PFSK-1 (cell line): ENCODE measurements around the gene TTC27.

Source experiments
- FOXP2 ChIP-seq: optimal IDR thresholded peaks from 2 replicates; pipeline ENCODE3; 2011; ENCODE audit warnings: borderline replicate concordance, control low read depth, inconsistent platforms; ENCODE audit not compliant: insufficient read depth; ENCODE audit errors: extremely low read length, extremely low read depth
- POLR2AphosphoS5 ChIP-seq: IDR thresholded peaks from 2 replicates; pipeline ENCODE4 v1.6.1; 2012; ENCODE audit warnings: low read depth, mild to moderate bottlenecking, control low read depth, low read length, moderate library complexity
- SIN3A ChIP-seq: IDR thresholded peaks from 2 replicates; pipeline ENCODE4 v1.6.1; 2012; ENCODE audit warnings: mild to moderate bottlenecking, low read length, moderate library complexity, borderline replicate concordance; ENCODE audit not compliant: insufficient read depth
- TAF1 ChIP-seq: IDR thresholded peaks from 2 replicates; pipeline ENCODE4 v1.6.1; 2012; ENCODE audit warnings: low read length, control low read depth, borderline replicate concordance; ENCODE audit not compliant: insufficient read depth
- TF ChIP-seq, protein P1 (sequence below), 2 experiments: IDR thresholded peaks; 2 replicates each; pipeline versions ENCODE4 v1.6.1 to v1.8.0; 2011 to 2012; ENCODE audit warnings: low read depth in 2 of 2, low read length in 2 of 2, control low read depth in 1 of 2, inconsistent platforms in 1 of 2, mild to moderate bottlenecking in 1 of 2, moderate library complexity in 1 of 2; ENCODE audit not compliant: insufficient read depth in 1 of 2

TTC27 gene

DNA sequence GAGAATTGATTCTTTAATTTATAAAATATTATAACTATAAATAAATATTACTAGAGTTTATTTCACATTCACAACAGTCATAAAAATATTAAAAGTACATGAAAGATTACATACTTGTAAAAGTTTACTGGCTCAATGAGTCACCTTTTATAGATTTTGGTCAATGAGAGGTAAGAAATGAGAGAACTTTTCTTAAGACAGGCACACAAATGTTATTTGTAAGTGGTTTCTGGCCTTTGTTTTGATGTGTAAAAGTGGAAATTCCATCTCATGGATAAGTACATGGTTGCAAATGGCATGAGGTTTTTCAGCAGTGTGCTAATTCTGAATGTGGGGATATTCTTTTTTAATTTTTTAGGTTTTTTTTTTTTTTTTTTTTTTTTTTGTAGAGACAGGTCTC lies 63.8 kb downstream of the TTC27 start:
- no peak for TF ChIP-seq POLR2AphosphoS5
- TF ChIP-seq, protein P1, sequence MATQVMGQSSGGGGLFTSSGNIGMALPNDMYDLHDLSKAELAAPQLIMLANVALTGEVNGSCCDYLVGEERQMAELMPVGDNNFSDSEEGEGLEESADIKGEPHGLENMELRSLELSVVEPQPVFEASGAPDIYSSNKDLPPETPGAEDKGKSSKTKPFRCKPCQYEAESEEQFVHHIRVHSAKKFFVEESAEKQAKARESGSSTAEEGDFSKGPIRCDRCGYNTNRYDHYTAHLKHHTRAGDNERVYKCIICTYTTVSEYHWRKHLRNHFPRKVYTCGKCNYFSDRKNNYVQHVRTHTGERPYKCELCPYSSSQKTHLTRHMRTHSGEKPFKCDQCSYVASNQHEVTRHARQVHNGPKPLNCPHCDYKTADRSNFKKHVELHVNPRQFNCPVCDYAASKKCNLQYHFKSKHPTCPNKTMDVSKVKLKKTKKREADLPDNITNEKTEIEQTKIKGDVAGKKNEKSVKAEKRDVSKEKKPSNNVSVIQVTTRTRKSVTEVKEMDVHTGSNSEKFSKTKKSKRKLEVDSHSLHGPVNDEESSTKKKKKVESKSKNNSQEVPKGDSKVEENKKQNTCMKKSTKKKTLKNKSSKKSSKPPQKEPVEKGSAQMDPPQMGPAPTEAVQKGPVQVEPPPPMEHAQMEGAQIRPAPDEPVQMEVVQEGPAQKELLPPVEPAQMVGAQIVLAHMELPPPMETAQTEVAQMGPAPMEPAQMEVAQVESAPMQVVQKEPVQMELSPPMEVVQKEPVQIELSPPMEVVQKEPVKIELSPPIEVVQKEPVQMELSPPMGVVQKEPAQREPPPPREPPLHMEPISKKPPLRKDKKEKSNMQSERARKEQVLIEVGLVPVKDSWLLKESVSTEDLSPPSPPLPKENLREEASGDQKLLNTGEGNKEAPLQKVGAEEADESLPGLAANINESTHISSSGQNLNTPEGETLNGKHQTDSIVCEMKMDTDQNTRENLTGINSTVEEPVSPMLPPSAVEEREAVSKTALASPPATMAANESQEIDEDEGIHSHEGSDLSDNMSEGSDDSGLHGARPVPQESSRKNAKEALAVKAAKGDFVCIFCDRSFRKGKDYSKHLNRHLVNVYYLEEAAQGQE (IDR thresholded peaks at IDR 0.05; ENCODE audit: insufficient read depth in 1 of 2, low read depth in 2 of 2, low read length in 2 of 2), result no peak

DNA sequence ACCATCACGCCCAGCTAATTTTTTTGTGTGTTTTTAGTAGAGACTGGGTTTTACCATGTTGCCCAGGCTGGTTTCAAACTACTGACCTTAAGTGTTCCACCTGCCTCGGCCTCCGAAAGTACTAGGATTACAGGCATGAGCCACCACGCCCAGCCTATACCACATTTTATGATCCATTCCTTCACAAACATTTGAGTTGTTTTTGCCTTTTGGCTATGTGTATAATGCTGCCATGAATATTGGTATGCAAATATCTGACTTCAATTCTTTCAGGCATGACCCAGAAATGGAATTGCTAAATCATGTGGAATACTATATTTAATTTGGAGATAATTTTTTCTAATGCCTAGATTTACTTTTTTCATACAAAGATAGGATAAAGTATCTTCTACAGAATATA lies 68.6 kb downstream of the TTC27 start:
- TF ChIP-seq FOXP2 (no peak), SIN3A (no peak), POLR2AphosphoS5 (no peak), TAF1 (no peak)
- TF ChIP-seq, protein P1 (IDR thresholded peaks at IDR 0.05; ENCODE audit: insufficient read depth in 1 of 2, low read depth in 2 of 2, low read length in 2 of 2), result no peak

GRCh38 chr2:32697156-32697555 lies 69.3 kb downstream of the TTC27 start:
- TF ChIP-seq, protein P1 (IDR thresholded peaks at IDR 0.05; ENCODE audit: insufficient read depth in 1 of 2, low read depth in 2 of 2, low read length in 2 of 2), result no peak
- TF ChIP-seq POLR2AphosphoS5 (no peak), SIN3A (no peak), TAF1 (no peak), FOXP2 (no peak)

GRCh38 chr2:32699151-32699550 lies 71.3 kb downstream of the TTC27 start:
- no peak for TF ChIP-seq POLR2AphosphoS5
- TF ChIP-seq FOXP2, result no peak
- TF ChIP-seq, protein P1 (IDR thresholded peaks at IDR 0.05; ENCODE audit: insufficient read depth in 1 of 2, low read depth in 2 of 2, low read length in 2 of 2), result no peak
- no peak for TF ChIP-seq TAF1
- TF ChIP-seq SIN3A, result no peak

- no peak for TF ChIP-seq SIN3A
- no peak for TF ChIP-seq FOXP2
- no peak for TF ChIP-seq POLR2AphosphoS5
- TF ChIP-seq TAF1, result no peak
- TF ChIP-seq, protein P1 (IDR thresholded peaks at IDR 0.05; ENCODE audit: insufficient read depth in 1 of 2, low read depth in 2 of 2, low read length in 2 of 2), result no peak
These were observed 74.0 kb downstream of the TTC27 start for GRCh38 chr2:32701806-32702205.
